HG03432 (cell line): ENCODE data around the gene MSI2.
"Not testable (repeated sequence)": the region's sequence is repeated elsewhere in the genome, so short reads cannot be mapped to it uniquely, and the experiment has no call there.

Source experiments
- ATAC-seq: cut with Tn5 transposase; IDR thresholded peaks from one replicate; pipeline ENCODE4 v1.9.1; 2021; ENCODE audit warnings: mild to moderate bottlenecking, moderate library complexity; ENCODE audit not compliant: unreplicated experiment

Gene MSI2

DNA sequence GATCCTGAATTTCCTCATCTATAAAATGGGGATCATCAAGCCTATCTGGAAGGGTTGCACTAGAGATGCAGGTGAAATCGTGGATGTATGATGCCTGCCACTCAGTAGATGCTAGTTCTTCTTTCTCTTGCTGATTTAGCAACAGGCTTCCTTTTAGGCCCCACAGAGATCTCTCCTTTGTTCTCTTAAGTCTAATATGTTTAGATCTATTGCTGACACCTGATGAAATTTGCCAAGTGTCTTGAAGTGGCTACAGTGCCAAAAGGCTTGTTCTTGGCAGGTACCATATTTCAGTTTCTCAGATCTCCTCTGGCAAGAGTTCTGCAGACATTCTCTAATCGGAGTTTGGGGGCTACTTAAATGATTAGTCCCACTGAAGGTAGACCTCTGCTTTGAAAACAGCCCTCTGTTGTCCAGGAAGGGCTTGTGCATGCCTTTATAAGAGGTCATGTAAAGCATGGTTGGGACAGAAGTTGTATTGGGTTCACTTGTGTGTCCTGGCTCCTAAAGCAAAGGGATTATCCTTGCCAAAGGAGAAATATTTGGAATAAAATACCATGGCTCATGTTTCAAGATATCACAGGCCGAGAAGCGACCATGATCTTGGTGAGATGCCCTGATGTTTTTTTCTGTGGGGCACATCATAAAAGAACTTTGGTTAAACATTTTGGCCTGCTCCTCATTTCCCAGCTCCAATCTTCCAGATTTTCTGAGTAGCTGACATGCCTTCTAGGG lies 234.0 kb downstream of the MSI2 start:
- ATAC-seq: no peak

DNA sequence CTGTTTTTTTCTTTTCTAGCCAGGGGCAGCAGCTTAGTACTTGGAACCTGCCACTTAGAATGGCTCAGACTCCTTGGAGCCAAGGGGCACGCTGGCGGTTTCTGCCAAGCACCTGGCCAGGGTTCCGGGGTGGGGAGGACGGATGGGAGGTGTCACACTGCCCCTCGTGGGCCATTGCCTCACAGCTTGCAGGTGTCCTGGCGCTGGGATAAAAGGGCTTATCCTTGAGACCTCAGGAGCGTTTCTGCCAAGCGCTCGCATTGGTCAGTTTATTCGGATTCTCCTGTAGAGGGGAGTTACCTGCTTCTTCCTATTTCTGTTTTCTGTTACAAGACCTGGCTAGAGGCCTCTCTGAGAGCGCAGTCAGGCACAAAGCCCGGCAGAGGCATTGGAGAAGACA lies 234.6 kb downstream of the MSI2 start:
- no peak for ATAC-seq

DNA sequence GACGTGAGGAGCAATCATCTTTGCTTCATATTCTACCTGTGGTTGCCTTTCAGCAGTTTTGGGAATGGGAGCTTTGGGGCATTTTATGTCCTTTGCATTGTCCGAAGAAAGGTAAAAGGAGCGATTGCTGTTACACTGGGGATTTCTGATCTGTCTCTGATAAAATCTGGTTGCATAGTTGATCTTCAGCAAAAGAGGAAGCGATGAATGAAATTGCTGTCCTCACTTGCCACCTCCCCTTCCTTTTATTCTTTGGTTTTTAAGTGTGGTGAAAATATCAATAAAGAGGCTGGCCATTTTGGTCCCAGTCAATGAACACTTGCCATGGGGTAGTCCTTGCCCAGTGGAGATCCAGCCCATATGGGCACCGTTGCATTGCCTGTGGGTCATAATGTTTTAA lies 236.8 kb downstream of the MSI2 start:
- ATAC-seq: no peak

DNA sequence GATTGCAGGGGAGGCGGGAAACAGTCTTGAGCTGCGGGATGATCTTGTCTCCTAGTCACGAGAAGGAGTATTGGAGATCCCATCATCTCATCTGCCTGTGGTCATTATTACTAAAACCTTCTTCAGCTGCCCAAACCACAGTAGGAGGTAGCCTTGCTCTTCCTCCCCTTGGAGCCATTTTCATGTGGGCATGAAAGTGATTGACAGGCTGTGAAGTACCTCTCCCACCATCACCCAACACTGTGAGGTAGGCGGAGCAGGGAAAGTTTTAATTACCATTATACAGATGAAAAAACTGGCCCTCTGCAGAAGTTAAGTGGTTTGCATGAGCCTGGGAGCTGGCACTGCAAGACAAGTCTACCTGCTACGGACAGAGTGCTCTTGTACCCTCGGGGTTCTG lies 237.3 kb downstream of the MSI2 start:
- ATAC-seq: no peak

DNA sequence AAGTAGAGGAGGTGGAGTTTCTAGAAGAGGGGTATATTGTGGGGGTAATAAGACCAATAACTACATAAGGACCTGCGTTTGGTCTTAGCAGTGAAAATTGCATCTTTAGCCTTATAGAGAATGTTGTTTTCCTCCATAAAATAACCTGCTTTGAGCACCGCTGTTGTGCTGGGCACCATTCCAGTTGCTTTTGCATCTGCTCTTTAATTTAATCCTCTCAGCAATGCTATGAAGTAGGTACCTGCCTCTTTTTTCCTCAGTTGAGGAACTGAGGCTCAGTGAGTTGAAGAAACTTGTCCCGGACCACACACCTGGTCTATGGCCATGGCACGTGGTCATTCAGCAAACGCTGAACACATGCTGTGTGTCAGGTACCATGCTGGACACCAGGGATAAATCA lies 238.1 kb downstream of the MSI2 start:
- no peak for ATAC-seq

DNA sequence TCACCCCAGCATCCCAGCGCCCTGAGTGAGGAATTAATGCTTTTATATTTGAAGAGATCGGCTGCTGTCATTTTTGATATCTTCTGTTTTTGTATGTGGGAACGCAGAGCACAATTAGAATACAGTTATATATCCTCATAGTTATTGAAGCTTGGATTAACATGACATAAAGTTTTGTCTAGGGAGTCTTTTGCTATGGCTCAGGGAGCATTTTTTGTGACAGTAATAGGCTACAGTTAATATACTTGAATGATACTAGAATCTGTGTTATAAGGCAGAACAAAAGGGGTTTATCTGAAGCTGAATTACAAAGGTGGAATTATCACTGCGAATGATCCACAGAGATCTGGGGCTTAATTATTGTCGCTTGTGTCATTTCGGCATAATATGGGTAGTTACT lies 239.4 kb downstream of the MSI2 start:
- ATAC-seq: no peak

DNA sequence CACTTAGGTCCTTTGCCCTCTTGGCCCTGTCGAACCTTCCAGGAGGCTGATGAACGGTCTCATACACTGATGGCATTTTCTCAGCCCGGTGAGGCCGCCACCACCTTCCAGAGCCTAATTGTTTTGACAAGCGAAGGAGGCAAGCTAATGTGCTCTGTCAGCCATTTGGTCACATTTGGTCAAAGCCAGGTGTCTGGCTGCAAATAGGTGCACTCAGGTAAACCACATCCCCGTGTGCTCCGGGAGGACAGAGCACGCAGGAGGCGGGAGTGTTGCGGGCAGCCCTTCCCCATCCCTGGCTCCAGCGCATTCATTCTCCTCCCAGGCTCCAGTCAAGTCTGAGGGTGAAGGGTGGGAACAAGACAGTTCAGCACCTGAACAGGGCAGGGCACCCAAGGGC lies 240.1 kb downstream of the MSI2 start:
- ATAC-seq: no peak

DNA sequence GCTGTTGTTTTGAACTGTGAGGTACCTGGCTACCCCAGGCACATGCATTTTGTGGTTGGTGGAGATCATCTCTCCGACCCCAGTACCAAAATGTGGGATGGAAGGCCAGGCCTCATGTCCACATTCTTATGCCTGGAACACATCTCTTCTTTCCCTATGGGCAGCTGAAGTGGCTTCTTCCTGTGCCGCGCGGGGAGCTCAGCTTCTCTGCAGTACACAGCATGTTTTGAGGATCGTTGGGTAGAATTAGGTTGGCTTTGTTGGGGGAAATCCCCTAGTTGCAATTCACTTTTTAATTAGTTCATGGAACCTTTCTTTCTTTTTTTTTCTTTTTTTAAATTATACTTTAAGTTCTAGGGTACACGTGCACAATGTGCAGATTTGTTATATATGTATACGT lies 242.1 kb downstream of the MSI2 start:
- no peak for ATAC-seq

DNA sequence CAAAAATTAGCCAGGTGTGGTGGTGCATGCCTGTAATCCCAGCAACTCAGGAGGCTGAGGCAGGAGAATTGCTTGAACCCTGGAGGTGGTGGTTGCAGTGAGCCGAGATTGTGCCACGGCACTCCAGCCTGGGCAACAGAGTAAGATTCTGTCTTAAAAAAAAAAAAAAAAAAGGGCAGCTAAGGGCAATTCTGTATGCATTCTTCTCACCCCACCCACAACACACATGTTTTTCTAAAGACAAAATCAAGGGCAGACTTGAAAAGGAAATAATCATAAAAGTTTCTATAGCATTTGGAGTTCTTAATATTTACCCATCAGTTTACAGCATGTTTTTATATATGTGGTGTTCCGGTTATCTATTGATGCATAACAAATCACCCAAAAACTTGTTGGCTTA lies 242.9 kb downstream of the MSI2 start:
- not testable (repeated sequence) for ATAC-seq

DNA sequence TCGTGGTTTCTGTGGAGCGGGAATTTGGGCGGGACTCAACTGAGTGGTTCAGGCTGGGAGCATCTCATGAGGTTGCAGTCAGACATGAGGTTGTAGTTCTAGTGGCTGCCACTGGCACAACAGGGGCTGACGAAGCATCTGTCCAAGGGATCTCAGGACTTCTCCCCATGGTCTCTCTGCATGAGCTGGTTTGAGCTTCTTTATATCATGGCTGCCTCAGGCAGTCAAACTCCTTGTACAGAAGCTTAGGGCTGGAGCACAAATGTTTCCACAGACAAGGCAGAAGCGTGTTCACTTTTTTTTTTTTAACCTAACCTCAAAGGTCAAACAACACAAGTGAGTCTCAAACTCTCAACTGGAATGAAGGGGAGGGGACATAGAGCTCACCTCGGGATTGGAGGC lies 243.3 kb downstream of the MSI2 start:
- no peak for ATAC-seq

DNA sequence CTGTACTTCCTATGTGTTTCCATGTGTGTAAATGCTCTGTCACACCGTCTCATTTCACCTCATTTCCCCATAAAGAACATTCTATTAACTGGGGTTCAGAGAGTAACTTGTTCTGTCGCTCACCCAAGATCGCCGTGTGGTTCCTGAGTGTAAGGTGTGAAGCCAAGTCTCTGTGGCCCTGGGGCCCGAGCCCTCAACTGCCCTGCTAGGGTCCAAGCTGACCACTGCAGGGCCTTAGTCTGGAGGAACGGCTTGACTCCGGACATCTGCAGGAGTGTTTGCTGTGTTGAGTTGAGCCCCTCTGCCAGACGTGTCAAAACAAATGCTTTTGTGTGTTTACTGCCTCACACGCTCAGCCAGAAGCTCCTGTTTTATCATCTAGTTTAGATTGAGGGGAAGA lies 244.7 kb downstream of the MSI2 start:
- ATAC-seq: no peak

DNA sequence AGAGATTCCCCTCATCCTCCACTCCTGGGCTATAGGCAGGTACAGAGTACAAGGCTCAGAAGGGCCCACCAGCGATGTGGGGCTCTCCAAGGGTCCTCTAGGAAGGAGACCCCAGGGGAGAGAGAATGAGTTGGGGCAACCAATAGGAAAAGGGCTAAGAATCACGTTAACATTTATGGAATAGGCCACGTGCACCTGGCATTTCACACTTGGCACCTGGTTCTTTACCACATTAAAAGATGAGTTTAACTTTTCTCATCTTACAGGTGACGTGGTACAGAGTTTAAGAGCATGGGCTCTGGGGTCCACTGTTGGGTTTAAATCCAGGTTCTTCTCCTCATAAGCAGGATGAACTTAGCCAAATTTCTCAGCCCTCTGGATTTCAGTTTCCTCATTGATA lies 245.7 kb downstream of the MSI2 start:
- ATAC-seq: no peak

DNA sequence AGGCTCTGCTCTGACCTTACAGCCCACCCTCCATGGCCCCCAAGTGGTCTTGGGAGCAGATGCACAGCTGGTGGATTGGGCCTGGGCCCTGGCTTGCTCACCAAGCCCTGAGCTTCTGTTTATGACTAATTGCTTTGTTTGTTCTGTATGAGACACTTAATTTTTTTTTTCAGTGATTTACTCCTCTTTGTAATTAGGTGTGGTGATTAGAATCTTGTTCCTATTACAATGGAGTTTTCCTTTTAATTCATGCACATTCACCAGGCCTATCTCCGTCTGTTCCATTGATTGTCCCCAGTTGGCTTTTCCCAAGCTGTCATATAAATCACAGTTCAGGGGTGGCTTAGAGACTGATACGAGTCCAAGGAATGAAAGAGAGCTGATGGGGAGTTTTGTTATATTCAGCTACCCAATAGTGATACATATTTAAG lies 246.5 kb downstream of the MSI2 start:
- no peak for ATAC-seq

DNA sequence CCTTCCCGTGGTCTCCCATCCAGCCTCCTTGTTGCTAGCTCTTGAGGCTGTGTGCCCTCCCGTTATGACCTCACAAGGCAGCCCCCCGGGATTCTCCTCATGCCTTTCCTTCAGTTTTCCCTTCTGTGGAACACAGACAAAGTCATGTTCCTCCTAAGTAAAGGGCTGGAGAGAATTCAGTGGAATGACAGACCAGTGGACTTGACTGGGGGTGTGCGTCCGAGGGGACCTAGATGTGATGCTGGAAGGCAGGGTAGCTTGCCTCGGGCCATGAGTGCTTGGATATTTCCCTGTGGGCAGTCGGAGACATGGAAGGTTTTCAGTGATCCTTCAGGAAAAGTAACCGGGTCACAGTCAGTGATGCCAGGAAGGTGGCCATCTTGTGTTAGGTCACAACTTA lies 247.9 kb downstream of the MSI2 start:
- no peak for ATAC-seq

DNA sequence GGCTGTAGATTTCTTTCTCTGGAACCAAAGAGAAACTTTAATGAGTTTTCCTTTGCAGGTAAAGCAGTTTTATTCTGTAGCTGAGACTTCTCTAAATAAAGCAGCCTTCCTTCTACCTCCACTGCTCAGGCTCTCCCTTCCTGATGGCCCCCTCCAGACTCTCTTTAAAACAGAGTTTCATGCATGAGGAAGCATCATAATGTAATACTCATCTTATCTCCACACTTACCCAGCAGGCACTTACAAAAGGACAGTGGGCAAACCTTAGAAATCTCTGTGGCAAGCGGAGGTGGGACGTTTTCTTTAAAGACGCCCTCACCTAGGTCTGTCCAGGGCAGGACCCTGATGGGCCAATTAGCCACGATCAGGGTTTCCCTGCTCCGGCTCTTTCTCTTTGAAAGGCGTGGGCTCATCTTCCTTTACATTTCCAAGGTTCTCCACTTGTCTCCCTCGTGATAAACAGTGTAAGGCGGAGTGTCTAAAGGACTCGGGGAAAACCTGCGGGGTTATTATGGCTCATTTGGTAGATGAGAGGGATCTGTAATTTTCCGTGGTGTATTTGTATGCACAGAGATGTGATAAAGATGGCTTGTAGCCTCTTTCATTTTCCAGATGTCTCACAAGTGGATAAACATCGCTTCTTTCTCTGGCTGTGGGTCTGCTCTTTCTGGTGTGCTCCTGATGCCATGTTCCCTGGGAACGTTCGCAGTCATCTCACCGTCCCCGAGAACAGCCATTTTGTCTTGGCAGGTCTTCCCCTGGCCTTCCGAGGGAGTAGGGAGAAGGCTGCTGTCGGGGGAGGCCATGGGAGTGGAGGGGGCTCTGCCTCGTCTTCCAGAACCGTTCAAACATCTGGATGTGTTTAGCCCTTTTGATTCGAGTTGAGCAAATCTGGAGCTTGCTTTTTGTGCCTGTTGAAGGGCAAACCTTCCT lies 249.8 kb downstream of the MSI2 start:
- no peak for ATAC-seq

DNA sequence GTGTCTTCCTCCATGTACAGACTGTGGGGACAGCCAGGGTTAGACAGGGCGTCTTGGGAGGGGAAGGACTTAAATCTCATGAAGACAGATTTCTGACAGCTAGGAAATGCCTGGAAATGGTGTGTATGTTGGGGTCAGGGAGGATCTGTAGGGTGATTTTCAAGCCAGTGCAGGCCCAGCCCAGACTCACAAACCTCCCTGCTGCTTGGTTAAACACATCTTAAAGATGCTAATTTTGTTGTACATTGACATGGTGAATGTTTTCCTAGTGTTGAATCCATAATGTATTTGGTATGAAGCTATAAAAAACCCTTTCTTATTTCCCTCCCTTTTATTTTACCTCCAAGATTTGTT lies 250.4 kb downstream of the MSI2 start:
- ATAC-seq: no peak

DNA sequence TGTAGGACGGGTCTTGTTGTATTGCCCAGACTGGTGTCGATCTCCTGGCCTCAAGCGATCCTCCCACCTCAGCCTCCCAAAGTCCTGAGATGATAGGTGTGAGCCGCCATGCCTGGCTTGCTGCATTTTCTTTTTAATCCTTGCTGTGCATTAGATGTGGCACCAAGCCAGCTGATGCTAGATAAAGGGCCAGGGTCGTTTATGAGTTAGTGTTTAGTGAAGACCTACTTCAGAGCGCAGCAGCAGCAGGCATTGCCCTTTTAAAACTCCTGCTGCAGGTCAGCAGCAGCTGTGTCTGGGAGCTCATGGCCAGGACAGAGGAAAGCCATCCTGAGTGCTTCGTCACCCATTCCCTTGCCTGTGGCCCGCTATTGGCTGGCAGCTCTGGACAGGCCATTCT lies 251.5 kb downstream of the MSI2 start:
- ATAC-seq: no peak

DNA sequence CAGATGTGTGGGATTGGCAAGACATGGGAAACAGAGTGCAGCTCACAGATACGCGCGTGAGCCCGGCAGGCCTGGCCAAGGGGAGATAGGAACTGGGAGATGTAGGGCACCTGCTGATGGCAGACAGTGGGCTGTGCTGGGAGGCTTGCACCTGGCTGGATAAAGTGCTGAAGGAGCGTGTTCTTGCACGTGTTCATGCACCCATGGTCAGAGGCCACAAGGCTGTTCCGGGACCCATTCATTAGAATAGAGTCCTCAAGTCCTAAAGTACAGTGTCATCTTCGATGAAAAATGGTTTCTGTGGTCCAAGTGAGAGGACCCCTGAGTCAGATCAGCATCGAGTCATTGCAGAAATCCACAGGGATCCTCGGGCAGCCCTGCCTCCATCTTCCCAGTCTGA lies 252.3 kb downstream of the MSI2 start:
- ATAC-seq: no peak

DNA sequence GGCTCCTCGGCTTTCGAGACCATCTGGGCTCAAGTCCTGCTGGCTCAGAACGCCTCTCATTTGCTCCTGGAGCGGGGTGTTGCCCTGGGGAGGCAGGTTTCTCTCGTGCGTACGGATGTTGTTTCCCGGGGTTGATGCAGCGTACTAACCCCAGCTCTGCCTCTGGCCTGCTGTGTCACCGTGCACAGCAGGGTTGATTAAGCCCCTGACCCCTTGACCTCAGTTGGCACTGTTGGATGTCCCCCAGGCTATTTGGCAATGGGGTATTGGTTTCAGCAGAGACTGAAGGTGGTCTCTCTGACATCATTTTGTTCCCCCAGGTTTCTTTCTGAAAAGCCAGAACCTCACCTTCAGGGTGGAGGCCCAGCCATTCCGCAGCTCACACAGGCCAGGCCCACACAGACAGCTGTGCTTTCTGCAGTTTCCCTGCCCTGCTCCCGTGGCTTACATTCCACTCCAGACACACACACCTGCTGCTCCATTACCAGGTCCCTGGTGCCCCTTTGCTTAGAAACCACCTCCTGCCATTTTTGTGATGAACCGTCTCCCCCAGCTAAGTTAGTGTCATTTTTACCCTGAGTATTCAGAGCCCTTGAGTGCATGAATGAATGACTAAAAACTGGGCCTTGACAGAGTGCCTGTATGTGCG lies 255.3 kb downstream of the MSI2 start:
- no peak for ATAC-seq

DNA sequence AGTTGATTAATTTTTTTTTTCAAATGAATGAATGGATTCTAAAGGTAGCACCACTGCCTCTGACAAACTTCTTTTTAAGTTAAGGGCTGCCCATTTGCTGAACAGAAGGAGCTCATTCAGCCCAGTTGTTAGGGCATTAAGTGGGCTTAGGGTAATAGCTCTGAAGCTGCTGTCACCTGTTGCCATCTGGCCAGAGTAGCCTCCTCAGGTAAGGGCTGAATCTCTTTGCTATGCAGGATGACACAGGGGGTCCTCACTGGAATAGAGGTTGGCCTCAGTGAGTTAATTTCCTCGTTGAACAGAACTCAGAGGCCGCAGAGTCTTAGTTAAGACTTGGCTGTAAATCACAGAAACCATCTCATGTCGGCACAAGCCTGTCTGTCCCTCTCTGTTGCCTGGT lies 255.9 kb downstream of the MSI2 start:
- no peak for ATAC-seq

DNA sequence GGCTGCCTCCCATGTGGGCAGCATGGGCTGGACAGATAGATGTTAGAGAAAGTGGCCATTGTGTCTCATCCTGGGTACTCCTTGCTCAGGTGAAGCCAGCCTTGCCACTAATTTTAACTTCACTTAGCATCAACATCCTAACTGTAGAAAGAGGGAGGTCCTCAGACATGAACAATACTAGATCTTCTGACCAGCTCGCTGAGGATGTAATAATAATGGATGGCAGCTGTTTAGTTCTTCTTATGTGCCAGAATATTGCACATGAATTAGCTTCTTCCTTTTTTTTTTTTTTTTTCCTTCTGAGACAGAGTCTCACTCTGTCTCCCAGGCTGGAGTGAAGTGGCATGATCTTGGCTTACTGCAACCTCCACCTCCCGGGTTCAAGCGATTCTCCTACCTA lies 256.4 kb downstream of the MSI2 start:
- ATAC-seq: no peak

DNA sequence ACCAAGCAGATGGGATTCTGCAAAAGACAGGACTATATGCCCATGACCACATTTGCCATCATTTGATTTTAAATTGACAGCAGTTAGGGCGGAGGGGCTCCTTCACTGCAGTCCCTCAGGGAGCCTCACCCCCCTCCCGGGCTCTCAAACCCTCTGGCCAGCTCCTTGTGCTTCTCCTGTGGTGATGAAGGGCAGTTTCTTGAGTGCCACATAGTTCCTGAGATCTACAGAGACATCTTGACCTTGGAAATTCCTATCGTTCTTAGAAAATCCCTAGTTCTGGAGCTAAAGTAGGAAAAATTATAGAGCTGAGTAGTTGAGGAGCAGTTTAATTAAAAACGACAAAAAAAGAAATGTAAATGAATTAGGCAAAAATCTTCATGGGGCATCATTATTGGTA lies 257.2 kb downstream of the MSI2 start:
- no peak for ATAC-seq
